Right atrium auricular region (tissue), 2 donors: ENCODE results near the gene HOXD9. TPM values are rescaled to one million over a fixed set of nuclear protein-coding genes. Genes with fewer than 3 reads are reported as not detected.

Source experiments
- DNase-seq: peaks from one replicate; pipeline ENCODE4 v3.0.0-alpha.2; 2019; ENCODE audit warnings: low spot score
- H3K27ac ChIP-seq, 2 donors: fragments of 200-600 bp; sonication (generic); 1 replicate in 1 of 2; 2 replicates in 1 of 2; pipeline ENCODE4 v1.5.1; 2016 to 2019
- H3K27me3 ChIP-seq, 2 donors: fragments of 200-600 bp; sonication (generic); one replicate each; pipeline versions ENCODE4 v1.5.1 to v1.6.0; 2017 to 2019
- H3K36me3 ChIP-seq: fragments of 200-600 bp; sonication (generic); one replicate; pipeline ENCODE4 v1.5.1; 2016
- H3K4me1 ChIP-seq, 2 donors: fragments of 200-600 bp; sonication (generic); one replicate each; pipeline versions ENCODE4 v1.5.1 to v1.6.0; 2017 to 2019
- H3K4me3 ChIP-seq, 2 donors: fragments of 200-600 bp; sonication (generic); 1 replicate in 1 of 2; 2 replicates in 1 of 2; pipeline ENCODE4 v1.5.1; 2017 to 2019; ENCODE audit warnings: mild to moderate bottlenecking in 1 of 2, moderate library complexity in 1 of 2
- H3K9me3 ChIP-seq, 2 donors: fragments of 200-600 bp; sonication (generic); one replicate each; pipeline ENCODE4 v1.5.1; 2019
- total RNA-seq, 2 donors: library from RNA; depleted of rRNA; stranded (reverse); fragments of >200 nt; gene quantifications; one replicate each; pipeline ENCODE4 v1.1.0, GENCODE V29; 2016
- TF ChIP-seq, protein P1 (sequence below), 2 donors: fragments of 200-600 bp; sonication (generic); IDR thresholded peaks; one replicate each; pipeline ENCODE4 v1.5.1; 2019; ENCODE audit warnings: antibody characterized with exemption in 2 of 2

HOXD9 gene
- total RNA-seq, 2 donors from 2014 or later, result 0.44 TPM; not detected in 1

DNA sequence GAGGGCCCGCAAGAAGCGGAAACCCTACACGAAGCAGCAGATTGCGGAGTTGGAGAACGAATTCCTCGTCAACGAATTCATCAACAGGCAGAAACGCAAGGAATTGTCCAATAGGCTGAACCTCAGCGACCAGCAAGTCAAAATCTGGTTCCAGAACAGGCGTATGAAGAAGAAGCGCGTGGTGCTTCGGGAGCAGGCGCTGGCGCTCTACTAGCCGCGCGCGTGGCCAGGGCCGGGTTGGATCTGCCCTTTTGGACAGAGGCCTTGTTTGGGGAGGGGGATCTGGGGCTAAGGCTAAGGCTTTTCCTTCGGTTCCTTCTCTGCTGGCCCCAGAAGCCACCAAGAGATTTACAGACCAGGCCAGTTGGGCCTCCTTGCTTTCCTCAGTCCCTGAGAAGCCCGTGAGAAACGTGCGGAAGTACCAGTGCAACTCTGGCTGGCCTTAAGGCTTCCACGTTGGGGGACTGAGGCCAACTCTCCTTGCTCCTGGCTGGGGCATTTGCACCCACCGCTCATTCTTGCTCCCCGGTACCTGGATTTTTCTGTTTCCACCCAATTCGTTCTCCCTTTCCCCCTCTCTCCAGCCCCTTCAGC lies 21.9 kb upstream of the HOXD9 start:
- H3K36me3 ChIP-seq, result no peaks in the 10 kb centered on the region
- H3K4me1 ChIP-seq, result peaks cover 0 to 45% of the 10 kb centered on the region in 2 donors
- peaks cover 66 to 92% of the 10 kb centered on the region in 2 donors for H3K27me3 ChIP-seq
- H3K27ac ChIP-seq, result no peak overlapping the region
- TF ChIP-seq, protein P1, sequence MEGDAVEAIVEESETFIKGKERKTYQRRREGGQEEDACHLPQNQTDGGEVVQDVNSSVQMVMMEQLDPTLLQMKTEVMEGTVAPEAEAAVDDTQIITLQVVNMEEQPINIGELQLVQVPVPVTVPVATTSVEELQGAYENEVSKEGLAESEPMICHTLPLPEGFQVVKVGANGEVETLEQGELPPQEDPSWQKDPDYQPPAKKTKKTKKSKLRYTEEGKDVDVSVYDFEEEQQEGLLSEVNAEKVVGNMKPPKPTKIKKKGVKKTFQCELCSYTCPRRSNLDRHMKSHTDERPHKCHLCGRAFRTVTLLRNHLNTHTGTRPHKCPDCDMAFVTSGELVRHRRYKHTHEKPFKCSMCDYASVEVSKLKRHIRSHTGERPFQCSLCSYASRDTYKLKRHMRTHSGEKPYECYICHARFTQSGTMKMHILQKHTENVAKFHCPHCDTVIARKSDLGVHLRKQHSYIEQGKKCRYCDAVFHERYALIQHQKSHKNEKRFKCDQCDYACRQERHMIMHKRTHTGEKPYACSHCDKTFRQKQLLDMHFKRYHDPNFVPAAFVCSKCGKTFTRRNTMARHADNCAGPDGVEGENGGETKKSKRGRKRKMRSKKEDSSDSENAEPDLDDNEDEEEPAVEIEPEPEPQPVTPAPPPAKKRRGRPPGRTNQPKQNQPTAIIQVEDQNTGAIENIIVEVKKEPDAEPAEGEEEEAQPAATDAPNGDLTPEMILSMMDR (IDR thresholded peaks at IDR 0.05), result no peak
- DNase-seq, result no peak
- no peak overlapping the region for H3K4me3 ChIP-seq
- H3K9me3 ChIP-seq, result no peaks in the 10 kb centered on the region

DNA sequence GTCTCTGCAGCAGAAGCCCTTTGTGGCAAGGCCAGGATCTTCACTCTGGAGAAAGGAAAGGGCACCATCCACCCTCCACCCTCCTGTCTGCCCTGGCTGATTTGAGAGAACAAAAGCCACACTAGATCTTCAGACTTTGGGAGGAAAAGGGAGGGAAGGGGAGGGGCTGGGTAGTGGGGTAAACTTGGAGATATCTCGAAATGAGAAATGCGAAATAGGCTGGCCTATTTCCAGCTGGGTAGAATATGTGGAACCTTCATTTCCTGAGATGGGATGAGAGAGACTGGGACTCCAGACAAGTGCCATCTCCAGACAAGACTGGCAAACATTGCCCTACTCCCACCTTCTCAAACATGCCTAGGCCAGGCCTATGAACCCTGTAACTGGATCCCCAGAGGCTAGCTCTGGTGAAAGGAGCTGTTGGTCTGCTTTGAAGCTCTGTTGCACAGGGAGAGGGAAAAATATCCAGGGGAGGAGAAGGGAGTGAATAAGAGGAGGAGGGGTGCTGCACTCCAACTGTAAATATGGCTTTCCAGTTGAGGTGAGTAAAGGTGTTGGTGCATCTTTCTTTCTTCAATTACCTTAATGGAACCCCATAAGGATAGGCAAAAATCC lies 21.2 kb upstream of the HOXD9 start:
- DNase-seq, result no peak
- H3K27ac ChIP-seq, result no peak overlapping the region
- TF ChIP-seq, protein P1 (IDR thresholded peaks at IDR 0.05), result no peak
- peaks cover 67 to 95% of the 10 kb centered on the region in 2 donors for H3K27me3 ChIP-seq
- H3K4me3 ChIP-seq, result no peak overlapping the region
- H3K4me1 ChIP-seq, result peaks cover 0 to 46% of the 10 kb centered on the region in 2 donors
- no peaks in the 10 kb centered on the region for H3K36me3 ChIP-seq
- no peaks in the 10 kb centered on the region for H3K9me3 ChIP-seq

DNA sequence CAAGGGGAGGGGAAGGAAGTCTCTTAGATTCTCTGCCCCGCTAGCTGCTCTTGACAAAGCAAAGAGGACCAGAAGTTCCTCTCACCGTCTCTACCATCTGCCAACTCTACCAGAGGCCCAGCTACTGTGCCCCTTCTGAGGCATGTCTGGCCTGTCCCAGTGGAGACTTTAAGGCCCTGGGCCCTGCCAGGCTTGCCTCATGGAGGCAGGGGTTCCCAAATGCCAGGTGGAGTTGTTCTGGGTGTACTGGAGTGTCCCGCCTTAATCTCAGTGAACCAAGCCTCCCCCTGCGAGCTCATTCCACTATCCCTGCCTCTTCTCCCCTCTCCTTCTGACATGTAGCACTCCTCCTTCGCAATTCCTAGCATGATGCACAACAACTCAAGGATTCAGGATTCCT lies 20.7 kb upstream of the HOXD9 start:
- Histone ChIP-seq H3K9me3 (no peaks in the 10 kb centered on the region), H3K4me1 (peaks cover 0 to 49% of the 10 kb centered on the region in 2 donors), H3K36me3 (no peaks in the 10 kb centered on the region), H3K4me3 (no peak overlapping the region), H3K27ac (no peak overlapping the region), H3K27me3 (peaks cover 66 to 95% of the 10 kb centered on the region in 2 donors)
- no peak for DNase-seq
- TF ChIP-seq, protein P1 (IDR thresholded peaks at IDR 0.05), result no peak

DNA sequence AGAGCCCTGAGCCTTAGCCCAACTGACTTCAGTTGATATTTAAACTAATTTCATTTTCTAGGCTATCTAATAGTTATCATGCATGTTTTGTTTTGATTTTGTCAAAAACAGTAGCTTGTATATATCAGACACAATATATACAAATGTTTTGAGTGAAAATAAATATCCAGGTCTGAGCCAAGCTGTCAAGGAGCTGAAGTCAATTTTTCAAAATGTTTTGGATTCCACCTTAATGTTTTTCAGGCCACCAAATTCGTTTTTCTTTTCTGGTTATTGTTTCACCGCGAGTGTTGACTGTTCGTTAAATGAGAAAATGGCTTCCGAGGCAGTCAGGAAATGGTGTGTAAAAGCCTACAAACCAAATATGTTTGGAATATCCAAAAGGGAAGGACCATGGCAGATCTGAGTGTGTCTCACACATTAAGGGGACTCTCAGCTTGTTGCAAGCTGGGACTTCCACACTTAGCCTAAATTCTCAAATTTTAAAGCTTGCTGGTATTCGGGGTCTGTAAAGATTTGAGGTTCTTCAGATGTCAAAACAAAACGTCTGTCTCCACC lies 20.1 kb upstream of the HOXD9 start:
- Histone ChIP-seq H3K27me3 (peaks cover 64 to 94% of the 10 kb centered on the region in 2 donors), H3K4me1 (peaks cover 0 to 49% of the 10 kb centered on the region in 2 donors), H3K27ac (no peak overlapping the region), H3K36me3 (no peaks in the 10 kb centered on the region), H3K9me3 (no peaks in the 10 kb centered on the region), H3K4me3 (no peak overlapping the region)
- TF ChIP-seq, protein P1 (IDR thresholded peaks at IDR 0.05), result no peak
- no peak for DNase-seq

DNA sequence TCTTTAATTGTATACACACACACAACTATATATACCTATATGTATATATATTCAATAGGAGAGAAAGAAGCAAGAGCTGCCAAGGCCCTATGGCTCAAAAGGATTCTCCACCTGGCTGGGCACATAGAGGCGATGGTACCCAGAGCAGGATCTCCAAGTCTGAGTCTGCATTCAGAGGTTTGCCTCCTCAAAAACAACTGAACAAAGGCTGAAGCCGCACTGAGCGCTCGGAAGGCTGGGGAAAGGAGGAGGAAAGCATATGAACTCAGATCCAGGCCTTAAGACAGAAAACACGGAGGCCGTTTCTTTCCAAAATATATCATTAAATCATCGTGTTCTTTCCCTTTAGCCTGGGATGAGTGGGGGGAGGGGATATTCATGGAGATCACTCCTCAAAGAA lies 19.3 kb upstream of the HOXD9 start:
- Histone ChIP-seq H3K36me3 (no peaks in the 10 kb centered on the region), H3K27ac (no peak overlapping the region), H3K9me3 (no peaks in the 10 kb centered on the region), H3K4me3 (no peak overlapping the region), H3K27me3 (peaks cover 59 to 92% of the 10 kb centered on the region in 2 donors), H3K4me1 (peaks cover 0 to 45% of the 10 kb centered on the region in 2 donors)
- DNase-seq, result no peak
- TF ChIP-seq, protein P1 (IDR thresholded peaks at IDR 0.05), result no peak
